Measurements from ENCODE around the gene SERPINA1.

The SERPINA1 gene

DNA sequence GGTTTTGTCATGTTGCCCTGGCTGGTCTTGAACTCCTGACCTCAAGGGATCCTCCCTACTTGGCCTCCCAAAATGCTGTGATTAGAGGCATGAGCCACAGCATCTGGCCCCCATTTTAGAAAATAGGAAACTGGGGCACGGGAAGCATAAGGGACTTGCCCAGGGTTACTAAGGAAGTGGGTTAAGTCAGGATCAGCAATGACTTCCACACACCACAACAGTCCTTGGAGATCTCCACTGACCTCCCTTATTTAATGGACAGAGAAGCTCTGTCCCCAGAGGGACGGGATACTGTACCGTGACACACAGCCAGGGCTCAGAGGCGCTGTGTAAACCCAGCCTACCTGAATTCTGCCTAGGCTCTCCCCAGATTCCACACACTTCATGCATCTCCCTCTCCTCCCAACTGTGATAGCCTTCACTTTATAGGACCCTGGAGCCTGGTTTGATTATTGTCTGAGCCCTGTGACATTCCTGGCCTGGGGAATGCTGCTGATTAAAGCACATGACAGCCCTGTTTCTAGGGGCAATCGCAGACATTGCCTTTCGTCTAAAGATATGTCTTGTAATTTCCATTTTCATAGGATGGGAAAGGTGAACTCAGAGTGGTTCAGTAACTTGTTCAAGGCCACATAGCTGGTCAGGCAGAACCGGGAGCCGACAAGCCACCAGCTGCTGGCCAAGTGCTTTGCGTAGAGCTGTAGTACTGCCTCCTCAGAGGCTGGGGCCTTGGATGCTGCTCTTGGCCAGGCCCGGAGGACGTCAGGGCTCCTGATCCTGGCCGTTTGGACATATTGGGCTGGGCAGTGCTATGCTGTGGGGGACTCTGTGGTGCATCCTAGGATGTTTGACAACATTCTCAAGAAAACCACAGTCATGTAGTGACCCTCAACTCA lies 20.8 kb downstream of the SERPINA1 start:
- H3K4me3 Mint-ChIP-seq = no peak overlapping the region
- no peak overlapping the region for H3K27ac Mint-ChIP-seq
- peaks cover 6% of the 10 kb centered on the region for H3K27me3 Mint-ChIP-seq (ENCODE audit: low read depth, poor library complexity)
- H3K4me1 Mint-ChIP-seq = peaks cover 6% of the 10 kb centered on the region
- no peak for DNase-seq
- no peaks in the 10 kb centered on the region for H3K9me3 Mint-ChIP-seq
- no peaks in the 10 kb centered on the region for H3K36me3 Mint-ChIP-seq (ENCODE audit: low read depth)
- TF ChIP-seq, protein P1, sequence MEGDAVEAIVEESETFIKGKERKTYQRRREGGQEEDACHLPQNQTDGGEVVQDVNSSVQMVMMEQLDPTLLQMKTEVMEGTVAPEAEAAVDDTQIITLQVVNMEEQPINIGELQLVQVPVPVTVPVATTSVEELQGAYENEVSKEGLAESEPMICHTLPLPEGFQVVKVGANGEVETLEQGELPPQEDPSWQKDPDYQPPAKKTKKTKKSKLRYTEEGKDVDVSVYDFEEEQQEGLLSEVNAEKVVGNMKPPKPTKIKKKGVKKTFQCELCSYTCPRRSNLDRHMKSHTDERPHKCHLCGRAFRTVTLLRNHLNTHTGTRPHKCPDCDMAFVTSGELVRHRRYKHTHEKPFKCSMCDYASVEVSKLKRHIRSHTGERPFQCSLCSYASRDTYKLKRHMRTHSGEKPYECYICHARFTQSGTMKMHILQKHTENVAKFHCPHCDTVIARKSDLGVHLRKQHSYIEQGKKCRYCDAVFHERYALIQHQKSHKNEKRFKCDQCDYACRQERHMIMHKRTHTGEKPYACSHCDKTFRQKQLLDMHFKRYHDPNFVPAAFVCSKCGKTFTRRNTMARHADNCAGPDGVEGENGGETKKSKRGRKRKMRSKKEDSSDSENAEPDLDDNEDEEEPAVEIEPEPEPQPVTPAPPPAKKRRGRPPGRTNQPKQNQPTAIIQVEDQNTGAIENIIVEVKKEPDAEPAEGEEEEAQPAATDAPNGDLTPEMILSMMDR (IDR thresholded peaks at IDR 0.05) = no peak

DNA sequence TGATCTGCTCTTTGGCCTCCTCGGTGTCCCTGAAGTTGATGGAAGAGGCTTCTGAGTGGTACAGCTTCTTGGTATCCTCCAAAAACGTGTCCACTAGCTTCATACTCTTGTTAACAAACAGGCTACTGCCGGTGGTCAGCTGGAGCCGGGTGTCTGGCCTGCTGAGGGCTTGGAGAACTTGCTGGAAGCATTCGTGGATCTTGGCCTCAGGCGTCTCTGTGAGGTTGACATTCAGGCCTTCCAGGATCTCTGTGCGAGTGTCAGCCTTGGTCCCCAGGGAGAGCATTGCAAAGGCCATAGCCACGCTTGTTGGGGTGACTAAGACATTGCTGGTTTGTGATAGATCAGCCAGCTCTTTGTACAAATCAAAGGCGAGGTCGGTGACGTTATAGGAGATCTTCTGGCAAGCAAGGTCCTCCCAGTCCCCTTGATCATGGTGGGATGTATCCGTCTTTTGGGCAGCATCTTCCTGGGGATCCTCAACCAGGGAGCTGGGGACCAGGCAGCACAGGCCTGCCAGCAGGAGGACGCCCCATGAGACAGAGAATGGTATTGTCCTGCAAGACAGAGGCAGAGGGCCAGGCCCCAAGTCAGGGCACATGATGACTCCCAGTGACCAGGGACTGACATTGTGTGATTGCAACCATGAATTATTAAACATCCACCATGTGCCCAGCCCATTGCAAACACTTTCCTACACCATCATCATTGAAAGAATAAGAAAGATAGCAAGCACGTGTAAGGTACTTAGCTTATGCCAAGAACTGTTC lies 22.1 kb downstream of the SERPINA1 start, which contains the start of gene SERPINA2:
SERPINA2 (minus strand) TSS at position 553 of the 770 bp plus-strand sequence.
- no peaks in the 10 kb centered on the region for H3K36me3 Mint-ChIP-seq (ENCODE audit: low read depth)
- TF ChIP-seq, protein P1 (IDR thresholded peaks at IDR 0.05) = no peak
- peaks cover 9% of the 10 kb centered on the region for H3K27me3 Mint-ChIP-seq (ENCODE audit: low read depth, poor library complexity)
- H3K4me1 Mint-ChIP-seq = peaks cover 6% of the 10 kb centered on the region
- H3K27ac Mint-ChIP-seq = no peak within 1 kb of the TSS
- H3K4me3 Mint-ChIP-seq = no peak within 1 kb of the TSS
- no peak for DNase-seq
- no peaks in the 10 kb centered on the region for H3K9me3 Mint-ChIP-seq

DNA sequence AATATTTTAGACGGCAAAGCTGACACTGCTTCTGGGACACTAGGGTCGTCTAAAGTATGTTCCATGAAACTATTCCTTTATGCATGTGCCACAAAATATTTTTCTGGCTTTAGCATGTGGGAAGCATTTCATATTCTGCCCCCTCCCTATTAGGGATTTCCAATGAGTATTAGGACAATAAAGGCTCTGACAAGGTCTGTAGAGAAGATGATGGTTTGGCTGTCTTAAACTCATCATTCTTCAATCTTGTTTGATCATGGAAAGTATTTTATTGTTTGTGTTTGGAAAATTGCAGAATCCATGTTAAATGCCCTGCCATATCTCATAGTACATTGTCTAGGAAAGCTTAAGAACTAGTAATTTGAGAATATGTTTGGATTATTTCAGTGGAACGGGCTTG lies 22.8 kb downstream of the SERPINA1 start:
- TF ChIP-seq, protein P1 (IDR thresholded peaks at IDR 0.05) = no peak
- no peaks in the 10 kb centered on the region for H3K36me3 Mint-ChIP-seq (ENCODE audit: low read depth)
- H3K27ac Mint-ChIP-seq = no peak overlapping the region
- H3K27me3 Mint-ChIP-seq (ENCODE audit: low read depth, poor library complexity) = peaks cover 9% of the 10 kb centered on the region
- peaks cover 6% of the 10 kb centered on the region for H3K4me1 Mint-ChIP-seq
- H3K9me3 Mint-ChIP-seq = no peaks in the 10 kb centered on the region
- no peak for DNase-seq
- H3K4me3 Mint-ChIP-seq = no peak overlapping the region

DNA sequence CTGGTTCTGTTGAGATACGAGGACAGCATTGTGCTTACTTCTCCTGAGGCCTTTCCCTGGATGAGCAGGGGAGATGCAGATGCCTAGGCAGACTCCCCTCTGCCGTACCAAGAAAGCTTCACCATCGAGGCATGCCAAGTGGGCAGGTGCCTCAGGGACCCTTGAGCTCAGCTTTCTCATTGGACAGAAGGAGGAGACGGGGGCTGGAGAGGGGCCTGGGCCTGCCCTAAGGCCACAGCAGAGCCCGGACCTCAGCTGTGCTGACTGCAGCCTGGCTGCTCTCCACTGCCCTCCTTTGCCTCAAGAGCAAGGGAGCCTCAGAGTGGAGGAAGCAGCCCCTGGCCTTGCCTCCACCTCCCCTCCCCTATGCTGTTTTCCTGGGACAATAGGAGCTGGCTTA lies 23.4 kb downstream of the SERPINA1 start:
- peaks cover 9% of the 10 kb centered on the region for H3K27me3 Mint-ChIP-seq (ENCODE audit: low read depth, poor library complexity)
- no peaks in the 10 kb centered on the region for H3K36me3 Mint-ChIP-seq (ENCODE audit: low read depth)
- TF ChIP-seq, protein P1 (IDR thresholded peaks at IDR 0.05) = no peak

DNA sequence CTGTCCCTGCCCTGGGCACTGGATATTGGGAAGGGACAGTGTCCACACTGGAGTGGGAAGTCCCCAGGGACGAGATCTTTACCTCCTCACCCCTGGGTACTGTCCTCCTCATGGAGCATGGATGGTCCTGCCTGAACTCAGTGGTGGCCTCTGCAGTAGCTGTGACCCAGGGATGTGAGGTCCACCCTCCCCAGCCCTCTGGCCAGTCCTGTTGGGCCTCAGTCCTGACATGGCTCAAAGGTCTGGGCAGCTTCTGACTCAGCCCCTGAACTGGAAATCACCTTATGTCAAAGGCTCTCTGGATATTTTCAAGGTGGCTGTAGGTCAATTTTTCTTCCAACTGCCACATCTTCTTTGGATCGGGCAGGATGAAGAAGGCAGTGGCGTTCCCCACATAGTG lies 24.4 kb downstream of the SERPINA1 start:
- no peak for DNase-seq
- TF ChIP-seq, protein P1 (IDR thresholded peaks at IDR 0.05) = no peak
- no peaks in the 10 kb centered on the region for H3K36me3 Mint-ChIP-seq (ENCODE audit: low read depth)
- no peaks in the 10 kb centered on the region for H3K9me3 Mint-ChIP-seq
- H3K4me1 Mint-ChIP-seq = peaks cover 6% of the 10 kb centered on the region
- H3K27me3 Mint-ChIP-seq (ENCODE audit: low read depth, poor library complexity) = peaks cover 9% of the 10 kb centered on the region
- H3K4me3 Mint-ChIP-seq = no peak overlapping the region
- H3K27ac Mint-ChIP-seq = no peak overlapping the region

More for the DNA sequence above, 23.4 kb downstream of the SERPINA1 start:
- Mint-ChIP-seq H3K4me1 (peaks cover 6% of the 10 kb centered on the region), H3K9me3 (no peaks in the 10 kb centered on the region), H3K27ac (no peak overlapping the region), H3K4me3 (no peak overlapping the region)
- no peak for DNase-seq

All from nephron progenitor cell (in vitro differentiated cells).